Muscle of leg (tissue), 11 donors: ENCODE data around the gene NXPH4. TPM values are rescaled to one million over a fixed set of nuclear protein-coding genes. Genes with fewer than 3 reads are reported as not detected.

ENCODE experiments used
- DNase-seq: peaks from one replicate; pipeline ENCODE4 v3.0.0; 2013
- H3K27ac ChIP-seq: one replicate; pipeline ENCODE4 v1.5.1; 2013; ENCODE audit warnings: mild to moderate bottlenecking, low read length, control low read depth
- H3K27me3 ChIP-seq: one replicate; pipeline ENCODE4 v1.6.1; 2013; ENCODE audit warnings: low read length; ENCODE audit not compliant: control insufficient read depth, insufficient read depth
- H3K36me3 ChIP-seq: one replicate; pipeline ENCODE4 v1.6.1; 2013; ENCODE audit warnings: low read length; ENCODE audit not compliant: control insufficient read depth, insufficient read depth
- H3K4me1 ChIP-seq: one replicate; pipeline ENCODE4 v1.6.1; 2013; ENCODE audit warnings: low read length; ENCODE audit not compliant: control insufficient read depth, insufficient read depth
- H3K4me3 ChIP-seq: one replicate; pipeline ENCODE4 v1.5.1; 2013; ENCODE audit warnings: low read length, control low read depth
- H3K9me3 ChIP-seq: replicated peaks from 2 replicates; pipeline ENCODE4 v1.6.1; 2013; ENCODE audit warnings: low read depth, low read length; ENCODE audit not compliant: control insufficient read depth
- WGBS: methylation state at CpG from one replicate; pipeline ENCODE4 v1.1.5; 2013; ENCODE audit warnings: missing lambda C conversion rate; ENCODE audit not compliant: insufficient coverage; 5-methylcytosine and 5-hydroxymethylcytosine counted together
- polyA plus RNA-seq, 8 donors: library from polyadenylated mRNA; unstranded; fragments of 120-200 nt; gene quantifications; one replicate each; pipeline versions ENCODE4 v1.2.1 to v1.2.3, GENCODE V29; 2013; ENCODE audit warnings: inconsistent platforms in 1 of 8, low replicate concordance in 1 of 8; ENCODE audit not compliant: insufficient read length in 8 of 8, insufficient read depth in 1 of 8
- total RNA-seq: library from RNA; stranded (reverse); fragments of 120-200 nt; gene quantifications from one replicate; pipeline ENCODE4 v1.2.4, GENCODE V29; 2013

The NXPH4 gene
- total and polyA plus RNA-seq, 9 donors = 1.2 to 5.6 (median 3.9) TPM

GRCh38 chr12:57210461-57210860 lies 6.1 kb upstream of the NXPH4 start:
- Histone ChIP-seq H3K4me3 (no peak overlapping the region), H3K27me3 (peaks cover 21% of the 10 kb centered on the region), H3K4me1 (peaks cover 33% of the 10 kb centered on the region), H3K36me3 (peaks cover 70% of the 10 kb centered on the region), H3K27ac (no peak overlapping the region), H3K9me3 (no peaks in the 10 kb centered on the region)
- WGBS = 85% methylated on average over 15 of the region's 15 CpGs
- no peak for DNase-seq

- no peak overlapping the region for H3K4me3 ChIP-seq
- H3K9me3 ChIP-seq = no peaks in the 10 kb centered on the region
- peaks cover 64% of the 10 kb centered on the region for H3K36me3 ChIP-seq
- DNase-seq = no peak
- H3K4me1 ChIP-seq = peaks cover 39% of the 10 kb centered on the region
- peaks cover 28% of the 10 kb centered on the region for H3K27me3 ChIP-seq
- 68% methylated on average over 12 of the region's 16 CpGs for WGBS
- no peak overlapping the region for H3K27ac ChIP-seq
Observed at GRCh38 chr12:57210926-57211692, 5.5 kb upstream of the NXPH4 start.

GRCh38 chr12:57211791-57212700 lies 4.5 kb upstream of the NXPH4 start:
- Histone ChIP-seq H3K9me3 (no peaks in the 10 kb centered on the region), H3K27ac (no peak overlapping the region), H3K4me3 (no peak overlapping the region), H3K4me1 (peaks cover 45% of the 10 kb centered on the region), H3K27me3 (peaks cover 35% of the 10 kb centered on the region), H3K36me3 (peaks cover 58% of the 10 kb centered on the region)
- WGBS = 73% methylated on average over 9 of the region's 27 CpGs
- no peak for DNase-seq

- H3K27ac ChIP-seq = no peak overlapping the region
- no CpG with 5 or more reads among the region's 7 CpGs for WGBS
- no peaks in the 10 kb centered on the region for H3K9me3 ChIP-seq
- H3K4me3 ChIP-seq = no peak overlapping the region
- peaks cover 51% of the 10 kb centered on the region for H3K4me1 ChIP-seq
- peaks cover 41% of the 10 kb centered on the region for H3K27me3 ChIP-seq
- H3K36me3 ChIP-seq = peaks cover 54% of the 10 kb centered on the region
- no peak for DNase-seq
Observed at GRCh38 chr12:57212701-57213057, 3.9 kb upstream of the NXPH4 start.

- peaks cover 55% of the 10 kb centered on the region for H3K4me1 ChIP-seq
Observed at GRCh38 chr12:57213058-57213715, 3.4 kb upstream of the NXPH4 start.

GRCh38 chr12:57213763-57214397 lies 2.7 kb upstream of the NXPH4 start:
- H3K36me3 ChIP-seq = peaks cover 43% of the 10 kb centered on the region
- H3K4me1 ChIP-seq = peaks cover 51% of the 10 kb centered on the region
- WGBS = 50% methylated on average over 2 of the region's 4 CpGs
- H3K27me3 ChIP-seq = peaks cover 53% of the 10 kb centered on the region
- no peak overlapping the region for H3K27ac ChIP-seq
- DNase-seq = no peak
- no peak overlapping the region for H3K4me3 ChIP-seq
- H3K9me3 ChIP-seq = no peaks in the 10 kb centered on the region

More at GRCh38 chr12:57213058-57213715, 3.4 kb upstream of the NXPH4 start:
- Histone ChIP-seq H3K36me3 (peaks cover 50% of the 10 kb centered on the region), H3K27ac (no peak overlapping the region), H3K9me3 (no peaks in the 10 kb centered on the region), H3K27me3 (peaks cover 46% of the 10 kb centered on the region), H3K4me3 (no peak overlapping the region)
- peak; percentile 91 for DNase-seq
- WGBS = 6% methylated on average over 6 of the region's 16 CpGs

- no peak overlapping the region for H3K27ac ChIP-seq
- no peak overlapping the region for H3K4me3 ChIP-seq
- 2% methylated on average over 11 of the region's 14 CpGs for WGBS
- H3K4me1 ChIP-seq = peaks cover 56% of the 10 kb centered on the region
- H3K9me3 ChIP-seq = no peaks in the 10 kb centered on the region
- DNase-seq = peak; percentile 74
- H3K36me3 ChIP-seq = peaks cover 39% of the 10 kb centered on the region
- H3K27me3 ChIP-seq = peaks cover 58% of the 10 kb centered on the region
Observed at GRCh38 chr12:57214398-57214781, 2.2 kb upstream of the NXPH4 start.

- Histone ChIP-seq H3K4me3 (no peak overlapping the region), H3K27ac (no peak overlapping the region), H3K4me1 (peaks cover 63% of the 10 kb centered on the region), H3K9me3 (no peaks in the 10 kb centered on the region), H3K27me3 (peaks cover 65% of the 10 kb centered on the region), H3K36me3 (peaks cover 32% of the 10 kb centered on the region)
- no peak for DNase-seq
- WGBS = 33% methylated on average over 10 of the region's 11 CpGs
Observed at GRCh38 chr12:57215065-57215464, 1.5 kb upstream of the NXPH4 start.

- DNase-seq = no peak
- peaks cover 28% of the 10 kb centered on the region for H3K36me3 ChIP-seq
- H3K9me3 ChIP-seq = no peaks in the 10 kb centered on the region
- peaks cover 68% of the 10 kb centered on the region for H3K4me1 ChIP-seq
- no peak overlapping the region for H3K27ac ChIP-seq
- H3K4me3 ChIP-seq = no peak overlapping the region
- peaks cover 71% of the 10 kb centered on the region for H3K27me3 ChIP-seq
- 21% methylated on average over 5 of the region's 7 CpGs for WGBS
Observed at GRCh38 chr12:57215668-57216013, 953 bp upstream of the NXPH4 start.
